Measurements from ENCODE around the gene C20orf204.

C20orf204 gene

GRCh38 chr20:64042054-64042781 is 6.2 kb downstream of the C20orf204 start:
- no peak for DNase-seq (ENCODE audit: low spot score)

GRCh38 chr20:64043768-64044167 is 7.8 kb downstream of the C20orf204 start:
- DNase-seq (ENCODE audit: low spot score) = no peak

- peak; percentile 54 for DNase-seq (ENCODE audit: low spot score)
Measured at GRCh38 chr20:64044484-64045247, 8.7 kb downstream of the C20orf204 start.

GRCh38 chr20:64045346-64046011 is 9.5 kb downstream of the C20orf204 start:
- DNase-seq (ENCODE audit: low spot score) = no peak

- DNase-seq (ENCODE audit: low spot score) = no peak
Measured at GRCh38 chr20:64047046-64047389, 11.0 kb downstream of the C20orf204 start.

GRCh38 chr20:64047968-64048401 is 12.0 kb downstream of the C20orf204 start:
- no peak for DNase-seq (ENCODE audit: low spot score)

- no peak for DNase-seq (ENCODE audit: low spot score)
Measured at GRCh38 chr20:64048402-64049044, 12.5 kb downstream of the C20orf204 start.

GRCh38 chr20:64049060-64049877 is 13.3 kb downstream of the C20orf204 start, which contains the start of gene SOX18:
SOX18 (minus strand) TSS chr20:64049639; CDS start chr20:64049516, 123 bp downstream.
- peak; percentile 62 for DNase-seq (ENCODE audit: low spot score)

GRCh38 chr20:64049878-64050260 is 13.9 kb downstream of the C20orf204 start:
- no peak for DNase-seq (ENCODE audit: low spot score)

- no peak for DNase-seq (ENCODE audit: low spot score)
Measured at GRCh38 chr20:64050261-64051032, 14.5 kb downstream of the C20orf204 start.

- no peak for DNase-seq (ENCODE audit: low spot score)
Measured at GRCh38 chr20:64051033-64051452, 15.1 kb downstream of the C20orf204 start.

- DNase-seq (ENCODE audit: low spot score) = no peak
Measured at GRCh38 chr20:64051561-64052325, 15.8 kb downstream of the C20orf204 start.

- DNase-seq (ENCODE audit: low spot score) = no peak
Measured at GRCh38 chr20:64052326-64052722, 16.3 kb downstream of the C20orf204 start.

- DNase-seq (ENCODE audit: low spot score) = no peak
Measured at GRCh38 chr20:64052987-64053840, 17.2 kb downstream of the C20orf204 start.

GRCh38 chr20:64053841-64054661 is 18.1 kb downstream of the C20orf204 start:
- peak; percentile 79 for DNase-seq (ENCODE audit: low spot score)

GRCh38 chr20:64055396-64055892 is 19.5 kb downstream of the C20orf204 start:
- no peak for DNase-seq (ENCODE audit: low spot score)

- no peak for DNase-seq (ENCODE audit: low spot score)
Measured at GRCh38 chr20:64055893-64056638, 20.1 kb downstream of the C20orf204 start.
